GM18526 (cell line): ENCODE data around the gene REPIN1.

Experiments
- POLR2A ChIP-seq: IDR thresholded peaks from 3 replicates; pipeline ENCODE4 v1.6.1; 2011; ENCODE audit not compliant: insufficient read length; ENCODE audit errors: extremely low read depth

REPIN1 gene

GRCh38 chr7:150368096-150368883 lies at the start of gene REPIN1:
REPIN1 (plus strand) TSS chr7:150368822; CDS start chr7:150369712, 890 bp downstream.
- TF ChIP-seq POLR2A, result peak; percentile 67

- no peak for TF ChIP-seq POLR2A
Measured at GRCh38 chr7:150321788-150322113, 46.9 kb upstream of the REPIN1 start.

- TF ChIP-seq POLR2A, result no peak
Measured at GRCh38 chr7:150322114-150322832, 46.3 kb upstream of the REPIN1 start.

- peak; percentile 81 for TF ChIP-seq POLR2A
Measured at GRCh38 chr7:150322833-150323681, 45.6 kb upstream of the REPIN1 start, which contains the start of the genes ACTR3C and LRRC61. ACTR3C (minus strand) TSS chr7:150323545; CDS start chr7:150295296, 28,249 bp downstream. LRRC61 (plus strand) TSS chr7:150323355; CDS start chr7:150336862, 13,507 bp downstream.

GRCh38 chr7:150323682-150324372 lies 44.8 kb upstream of the REPIN1 start:
- TF ChIP-seq POLR2A, result no peak

- no peak for TF ChIP-seq POLR2A
Measured at GRCh38 chr7:150324373-150324961, 44.2 kb upstream of the REPIN1 start.

- no peak for TF ChIP-seq POLR2A
Measured at GRCh38 chr7:150325110-150325611, 43.5 kb upstream of the REPIN1 start.

GRCh38 chr7:150325901-150326300 lies 42.7 kb upstream of the REPIN1 start:
- TF ChIP-seq POLR2A, result no peak

- TF ChIP-seq POLR2A, result no peak
Measured at GRCh38 chr7:150326657-150327268, 41.9 kb upstream of the REPIN1 start.

- TF ChIP-seq POLR2A, result no peak
Measured at GRCh38 chr7:150327308-150327707, 41.3 kb upstream of the REPIN1 start.

GRCh38 chr7:150329331-150330120 lies 39.1 kb upstream of the REPIN1 start:
- TF ChIP-seq POLR2A, result no peak

GRCh38 chr7:150330211-150330885 lies 38.3 kb upstream of the REPIN1 start:
- TF ChIP-seq POLR2A, result no peak
